Gastroesophageal sphincter (tissue), 4 donors: ENCODE measurements around the gene WLS. TPM values are rescaled to one million over a fixed set of nuclear protein-coding genes. Genes with fewer than 3 reads are reported as not detected.

Experiments
- ATAC-seq: fragments of 150-250 bp; one replicate; pipeline ENCODE4 v1.9.1; 2016; ENCODE audit warnings: mild to moderate bottlenecking, moderate library complexity
- H3K27ac ChIP-seq, 4 donors: fragments of 200-600 bp; sonication (generic) in 3 of 4; 1 replicate in 3 of 4; 2 replicates in 1 of 4; pipeline ENCODE4 v1.5.1; 2016 to 2019
- H3K27me3 ChIP-seq: fragments of 200-600 bp; sonication (generic); one replicate; pipeline ENCODE4 v1.5.1; 2019
- H3K36me3 ChIP-seq, 2 donors: fragments of 200-600 bp; sonication (generic); one replicate each; pipeline ENCODE4 v1.5.1; 2019; ENCODE audit warnings: control low read depth in 1 of 2
- H3K4me1 ChIP-seq, 3 donors: fragments of 200-600 bp; sonication (generic); 1 replicate in 2 of 3; 2 replicates in 1 of 3; pipeline ENCODE4 v1.5.1; 2016 to 2019; ENCODE audit warnings: control low read depth in 2 of 3
- H3K4me3 ChIP-seq, 2 donors: fragments of 200-600 bp; sonication (generic); one replicate each; pipeline ENCODE4 v1.5.1; 2019; ENCODE audit warnings: mild to moderate bottlenecking in 1 of 2, moderate library complexity in 1 of 2
- H3K9me3 ChIP-seq, 3 donors: fragments of 200-600 bp; sonication (generic); one replicate each; pipeline ENCODE4 v1.5.1; 2017 to 2019; ENCODE audit warnings: control low read depth in 2 of 3
- CTCF ChIP-seq, 4 experiments: fragments of 200-600 bp in 2 of 4; fragments of 450-650 bp in 2 of 4; sonication (generic) in 1 of 4; IDR thresholded peaks; one replicate each; pipeline ENCODE4 v1.5.1; 2017 to 2019; ENCODE audit warnings: antibody characterized with exemption in 4 of 4, mild to moderate bottlenecking in 2 of 4, moderate library complexity in 2 of 4
- EP300 ChIP-seq: sonication (generic); formaldehyde crosslinking; IDR thresholded peaks from one replicate; pipeline ENCODE4 v1.6.1; 2017; ENCODE audit warnings: antibody characterized with exemption, mild to moderate bottlenecking
- POLR2A ChIP-seq, 2 donors: fragments of 450-650 bp; IDR thresholded peaks; one replicate each; pipeline ENCODE4 v1.6.1; 2017; ENCODE audit warnings: antibody characterized with exemption in 2 of 2, mild to moderate bottlenecking in 2 of 2, moderate library complexity in 1 of 2
- POLR2AphosphoS5 ChIP-seq: sonication (generic); formaldehyde crosslinking; IDR thresholded peaks from one replicate; pipeline ENCODE4 v1.6.1; 2017; ENCODE audit warnings: antibody characterized with exemption
- WGBS, 2 donors: methylation state at CpG; one replicate each; pipeline ENCODE4 v1.1.5; 2018; ENCODE audit warnings: low coverage in 1 of 2; 5-methylcytosine and 5-hydroxymethylcytosine counted together
- total RNA-seq, 4 donors: library from RNA; depleted of rRNA; stranded (reverse); fragments of >200 nt; gene quantifications; one replicate each; pipeline ENCODE4 v1.1.0, GENCODE V29; 2016

WLS gene
- total RNA-seq, 4 donors from 2014 or later = 120 to 280 (median 263) TPM

GRCh38 chr1:68112835-68113243, 119.5 kb downstream of the WLS start:
- WGBS, 2 donors = 16 to 27% methylated on average over 4 to 7 of the region's 7 CpGs
- no peaks in the 10 kb centered on the region for H3K27me3 ChIP-seq
- peaks cover 3 to 42% (median 20%) of the 10 kb centered on the region in 3 donors for H3K4me1 ChIP-seq
- H3K36me3 ChIP-seq = peaks cover 0 to 2% of the 10 kb centered on the region in 2 donors
- TF ChIP-seq POLR2AphosphoS5 (peak; percentile 48), CTCF (IDR thresholded peaks at IDR 0.05) (no peak), POLR2A (IDR thresholded peaks at IDR 0.05) (no peak)
- H3K4me3 ChIP-seq = no peak overlapping the region
- ATAC-seq = peak; percentile 33
- H3K27ac ChIP-seq = peak overlapping the region in 3 of 4 donors; percentile 30 to 61 (median 61)
- H3K9me3 ChIP-seq = no peaks in the 10 kb centered on the region

- Histone ChIP-seq H3K36me3 (no peaks in the 10 kb centered on the region), H3K27ac (peak overlapping the region in 3 of 4 donors; percentile 39 to 61 (median 61)), H3K27me3 (no peaks in the 10 kb centered on the region), H3K9me3 (no peaks in the 10 kb centered on the region), H3K4me3 (no peak overlapping the region), H3K4me1 (peaks cover 3 to 34% (median 16%) of the 10 kb centered on the region in 3 donors)
- peak; percentile 84 for ATAC-seq
- peak; percentile 90 for TF ChIP-seq POLR2AphosphoS5
- no peak for TF ChIP-seq EP300
- no peak for TF ChIP-seq POLR2A (IDR thresholded peaks at IDR 0.05)
- peak; percentile 19 to 84 (median 78) for TF ChIP-seq CTCF (IDR thresholded peaks at IDR 0.05)
- 12 to 81% methylated on average over 3 to 5 of the region's 7 CpGs for WGBS, 2 donors
Observed at GRCh38 chr1:68111519-68112436, 120.5 kb downstream of the WLS start.

GRCh38 chr1:68107771-68108170, 124.6 kb downstream of the WLS start:
- no peaks in the 10 kb centered on the region for H3K27me3 ChIP-seq
- peaks cover 3 to 20% (median 13%) of the 10 kb centered on the region in 3 donors for H3K4me1 ChIP-seq
- H3K9me3 ChIP-seq = no peaks in the 10 kb centered on the region
- peaks cover 0 to 7% of the 10 kb centered on the region in 2 donors for H3K36me3 ChIP-seq
- 74% methylated on average over 7 of the region's 8 CpGs; no CpG with 5 or more reads in 1 of the 2 donors for WGBS, 2 donors
- H3K27ac ChIP-seq = no peak overlapping the region
- H3K4me3 ChIP-seq = no peak overlapping the region
- TF ChIP-seq POLR2A (IDR thresholded peaks at IDR 0.05) (no peak), EP300 (no peak), CTCF (IDR thresholded peaks at IDR 0.05) (no peak), POLR2AphosphoS5 (no peak)
- ATAC-seq = no peak

- 59 to 67% methylated on average over 4 of the region's 5 CpGs for WGBS, 2 donors
- H3K4me3 ChIP-seq = no peak overlapping the region
- no peaks in the 10 kb centered on the region for H3K27me3 ChIP-seq
- no peak overlapping the region for H3K27ac ChIP-seq
- peaks cover 0 to 8% (median 0%) of the 10 kb centered on the region in 3 donors for H3K4me1 ChIP-seq
- no peak for ATAC-seq
- TF ChIP-seq POLR2A (IDR thresholded peaks at IDR 0.05) = no peak
- TF ChIP-seq CTCF (IDR thresholded peaks at IDR 0.05) = no peak
- TF ChIP-seq EP300 = no peak
- no peak for TF ChIP-seq POLR2AphosphoS5
- peaks cover 0 to 7% of the 10 kb centered on the region in 2 donors for H3K36me3 ChIP-seq
- no peaks in the 10 kb centered on the region for H3K9me3 ChIP-seq
Observed at GRCh38 chr1:68103884-68104554, 128.3 kb downstream of the WLS start.
